Gastroesophageal sphincter (tissue), 3 donors: ENCODE measurements around the gene FSTL5.

ENCODE experiments used
- CTCF ChIP-seq, 4 experiments: fragments of 200-600 bp in 2 of 4; fragments of 450-650 bp in 2 of 4; sonication (generic) in 1 of 4; IDR thresholded peaks; one replicate each; pipeline ENCODE4 v1.5.1; 2017 to 2019; ENCODE audit warnings: antibody characterized with exemption in 4 of 4, mild to moderate bottlenecking in 2 of 4, moderate library complexity in 2 of 4
- EP300 ChIP-seq: sonication (generic); formaldehyde crosslinking; IDR thresholded peaks from one replicate; pipeline ENCODE4 v1.6.1; 2017; ENCODE audit warnings: antibody characterized with exemption, mild to moderate bottlenecking
- POLR2A ChIP-seq, 2 donors: fragments of 450-650 bp; IDR thresholded peaks; one replicate each; pipeline ENCODE4 v1.6.1; 2017; ENCODE audit warnings: antibody characterized with exemption in 2 of 2, mild to moderate bottlenecking in 2 of 2, moderate library complexity in 1 of 2
- POLR2AphosphoS5 ChIP-seq: sonication (generic); formaldehyde crosslinking; IDR thresholded peaks from one replicate; pipeline ENCODE4 v1.6.1; 2017; ENCODE audit warnings: antibody characterized with exemption

DNA sequence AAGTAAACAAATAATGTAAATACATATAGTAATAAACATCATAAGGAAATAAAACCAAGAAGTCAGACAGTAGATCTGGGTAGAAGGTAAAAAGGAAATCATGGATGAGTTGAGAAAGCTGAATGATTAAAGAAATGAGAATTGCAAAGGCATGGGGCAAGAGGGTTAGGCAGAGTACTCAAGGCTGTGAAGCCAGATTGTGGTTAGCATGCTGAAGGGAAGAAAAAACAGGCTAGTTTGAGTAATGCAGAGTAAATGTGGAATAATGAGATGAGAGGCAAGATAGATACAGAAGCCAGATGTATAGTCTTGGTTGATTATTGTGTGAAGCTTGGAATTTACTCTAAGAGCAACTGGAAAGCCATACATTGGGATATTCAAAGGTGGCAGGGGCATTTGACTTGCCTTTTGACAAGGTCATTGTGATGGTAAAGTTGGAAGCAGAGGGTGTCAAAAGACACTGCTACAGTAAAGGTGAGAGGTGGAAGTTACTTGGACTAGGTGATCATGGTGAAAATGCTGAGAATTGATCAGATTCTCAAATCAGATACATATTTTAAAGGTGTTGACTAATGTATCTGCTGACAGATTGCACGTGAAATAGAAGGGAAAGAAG is 307.0 kb downstream of the FSTL5 start:
- no peak for TF ChIP-seq CTCF (IDR thresholded peaks at IDR 0.05)
- no peak for TF ChIP-seq POLR2A (IDR thresholded peaks at IDR 0.05)
- no peak for TF ChIP-seq POLR2AphosphoS5
- TF ChIP-seq EP300 = no peak
